ACC112 (cell line): ENCODE measurements around the gene PRDM9.

ENCODE experiments used
- H2AFZ ChIP-seq: fragments of 200-600 bp; sonication (generic); one replicate; pipeline ENCODE4 v1.6.0; 2017; ENCODE audit warnings: antibody characterized with exemption, low read length; ENCODE audit not compliant: unreplicated experiment
- H3K27ac ChIP-seq: fragments of 200-600 bp; sonication (generic); 2 replicates; pipeline ENCODE4 v1.5.1; 2014; ENCODE audit warnings: low read depth, mild to moderate bottlenecking, antibody characterized with exemption, low read length, moderate library complexity
- H3K27me3 ChIP-seq: fragments of 200-600 bp; sonication (generic); 2 replicates; pipeline ENCODE4 v1.6.1; 2014; ENCODE audit warnings: mild to moderate bottlenecking, antibody characterized with exemption, low read length, moderate library complexity, mixed read lengths; ENCODE audit not compliant: insufficient read depth
- H3K36me3 ChIP-seq: fragments of 200-600 bp; sonication (generic); 2 replicates; pipeline ENCODE4 v1.6.1; 2016; ENCODE audit warnings: mild to moderate bottlenecking, antibody characterized with exemption, low read length, moderate library complexity, mixed read lengths; ENCODE audit not compliant: insufficient read depth
- H3K4me1 ChIP-seq: fragments of 200-600 bp; sonication (generic); one replicate; pipeline ENCODE4 v1.6.1; 2016; ENCODE audit warnings: low read length, mixed read lengths; ENCODE audit not compliant: insufficient read depth, unreplicated experiment, control insufficient read depth
- H3K4me3 ChIP-seq: fragments of 200-600 bp; sonication (generic); 2 replicates; pipeline ENCODE4 v1.5.1; 2014; ENCODE audit warnings: mild to moderate bottlenecking, low read depth, low read length
- H3K79me2 ChIP-seq: fragments of 200-600 bp; sonication (generic); one replicate; pipeline ENCODE4 v1.6.0; 2016; ENCODE audit warnings: low read length; ENCODE audit not compliant: control insufficient read depth, unreplicated experiment, insufficient read depth

Gene PRDM9

GRCh38 chr5:23507278-23507685 lies at the start of gene PRDM9:
Gene PRDM9 (plus strand): TSS chr5:23507609. CDS start chr5:23509034, 1,425 bp downstream.
- H3K27ac ChIP-seq: no peak within 1 kb of the TSS
- no peak within 1 kb of the TSS for H2AFZ ChIP-seq
- H3K4me1 ChIP-seq: no peaks in the 10 kb centered on the region
- no peaks in the 10 kb centered on the region for H3K79me2 ChIP-seq
- no peaks in the 10 kb centered on the region for H3K36me3 ChIP-seq
- H3K4me3 ChIP-seq: no peak within 1 kb of the TSS
- no peaks in the 10 kb centered on the region for H3K27me3 ChIP-seq

GRCh38 chr5:23457780-23458179 lies 49.6 kb upstream of the PRDM9 start:
- Histone ChIP-seq H3K79me2 (no peaks in the 10 kb centered on the region), H3K27me3 (no peaks in the 10 kb centered on the region), H3K27ac (no peak overlapping the region), H3K4me3 (no peak overlapping the region), H3K36me3 (no peaks in the 10 kb centered on the region), H2AFZ (no peak overlapping the region), H3K4me1 (no peaks in the 10 kb centered on the region)

GRCh38 chr5:23459214-23459613 lies 48.2 kb upstream of the PRDM9 start:
- H3K36me3 ChIP-seq: no peaks in the 10 kb centered on the region
- H3K27ac ChIP-seq: no peak overlapping the region
- no peaks in the 10 kb centered on the region for H3K79me2 ChIP-seq
- no peak overlapping the region for H3K4me3 ChIP-seq
- H3K27me3 ChIP-seq: no peaks in the 10 kb centered on the region
- H3K4me1 ChIP-seq: no peaks in the 10 kb centered on the region
- H2AFZ ChIP-seq: no peak overlapping the region

- no peak overlapping the region for H3K27ac ChIP-seq
- H3K79me2 ChIP-seq: no peaks in the 10 kb centered on the region
- no peaks in the 10 kb centered on the region for H3K36me3 ChIP-seq
- no peak overlapping the region for H3K4me3 ChIP-seq
- no peak overlapping the region for H2AFZ ChIP-seq
- no peaks in the 10 kb centered on the region for H3K4me1 ChIP-seq
- H3K27me3 ChIP-seq: no peaks in the 10 kb centered on the region
Measured at GRCh38 chr5:23461576-23461975, 45.8 kb upstream of the PRDM9 start.

GRCh38 chr5:23466401-23466912 lies 41.0 kb upstream of the PRDM9 start:
- Histone ChIP-seq H3K27me3 (no peaks in the 10 kb centered on the region), H3K36me3 (no peaks in the 10 kb centered on the region), H3K4me3 (no peak overlapping the region), H3K27ac (no peak overlapping the region; the same call in 1 of the 2 replicates), H2AFZ (no peak overlapping the region), H3K4me1 (no peaks in the 10 kb centered on the region), H3K79me2 (no peaks in the 10 kb centered on the region)

- H3K27me3 ChIP-seq: no peaks in the 10 kb centered on the region
- no peaks in the 10 kb centered on the region for H3K79me2 ChIP-seq
- no peaks in the 10 kb centered on the region for H3K4me1 ChIP-seq
- H3K4me3 ChIP-seq: no peak overlapping the region
- no peaks in the 10 kb centered on the region for H3K36me3 ChIP-seq
- no peak overlapping the region for H2AFZ ChIP-seq
- no peak overlapping the region for H3K27ac ChIP-seq
Measured at GRCh38 chr5:23468658-23469057, 38.8 kb upstream of the PRDM9 start.

GRCh38 chr5:23473915-23474314 lies 33.5 kb upstream of the PRDM9 start:
- no peak overlapping the region for H3K4me3 ChIP-seq

GRCh38 chr5:23474315-23474714 lies 33.1 kb upstream of the PRDM9 start:
- H3K36me3 ChIP-seq: no peaks in the 10 kb centered on the region
- no peaks in the 10 kb centered on the region for H3K27me3 ChIP-seq
- H2AFZ ChIP-seq: no peak overlapping the region
- no peaks in the 10 kb centered on the region for H3K79me2 ChIP-seq
- H3K27ac ChIP-seq: no peak overlapping the region
- H3K4me3 ChIP-seq: no peak overlapping the region
- H3K4me1 ChIP-seq: no peaks in the 10 kb centered on the region

More at GRCh38 chr5:23473915-23474314, 33.5 kb upstream of the PRDM9 start:
- Histone ChIP-seq H2AFZ (no peak overlapping the region), H3K79me2 (no peaks in the 10 kb centered on the region), H3K36me3 (no peaks in the 10 kb centered on the region), H3K4me1 (no peaks in the 10 kb centered on the region), H3K27me3 (no peaks in the 10 kb centered on the region), H3K27ac (no peak overlapping the region)

GRCh38 chr5:23476580-23476979 lies 30.8 kb upstream of the PRDM9 start:
- H3K36me3 ChIP-seq: no peaks in the 10 kb centered on the region
- no peak overlapping the region for H3K4me3 ChIP-seq
- no peaks in the 10 kb centered on the region for H3K27me3 ChIP-seq
- H3K79me2 ChIP-seq: no peaks in the 10 kb centered on the region
- no peaks in the 10 kb centered on the region for H3K4me1 ChIP-seq
- H2AFZ ChIP-seq: no peak overlapping the region
- no peak overlapping the region for H3K27ac ChIP-seq

GRCh38 chr5:23482642-23483041 lies 24.8 kb upstream of the PRDM9 start:
- no peaks in the 10 kb centered on the region for H3K27me3 ChIP-seq
- no peak overlapping the region for H3K27ac ChIP-seq
- no peak overlapping the region for H3K4me3 ChIP-seq
- H3K4me1 ChIP-seq: no peaks in the 10 kb centered on the region
- H2AFZ ChIP-seq: no peak overlapping the region
- no peaks in the 10 kb centered on the region for H3K79me2 ChIP-seq
- no peaks in the 10 kb centered on the region for H3K36me3 ChIP-seq

- no peaks in the 10 kb centered on the region for H3K36me3 ChIP-seq
- no peaks in the 10 kb centered on the region for H3K4me1 ChIP-seq
- H3K79me2 ChIP-seq: no peaks in the 10 kb centered on the region
- no peak overlapping the region for H3K27ac ChIP-seq
- no peak overlapping the region for H2AFZ ChIP-seq
- no peak overlapping the region for H3K4me3 ChIP-seq
- H3K27me3 ChIP-seq: no peaks in the 10 kb centered on the region
Measured at GRCh38 chr5:23483090-23483489, 24.3 kb upstream of the PRDM9 start.
